HG03103 (cell line): ENCODE data around the gene RPS6KL1.
"Not testable (repeated sequence)": the region's sequence is repeated elsewhere in the genome, so short reads cannot be mapped to it uniquely, and the experiment has no call there.

ENCODE experiments used
- ATAC-seq: cut with Tn5 transposase; IDR thresholded peaks from one replicate; pipeline ENCODE4 v1.9.1; 2021; ENCODE audit warnings: low read depth; ENCODE audit not compliant: unreplicated experiment

RPS6KL1 gene

DNA sequence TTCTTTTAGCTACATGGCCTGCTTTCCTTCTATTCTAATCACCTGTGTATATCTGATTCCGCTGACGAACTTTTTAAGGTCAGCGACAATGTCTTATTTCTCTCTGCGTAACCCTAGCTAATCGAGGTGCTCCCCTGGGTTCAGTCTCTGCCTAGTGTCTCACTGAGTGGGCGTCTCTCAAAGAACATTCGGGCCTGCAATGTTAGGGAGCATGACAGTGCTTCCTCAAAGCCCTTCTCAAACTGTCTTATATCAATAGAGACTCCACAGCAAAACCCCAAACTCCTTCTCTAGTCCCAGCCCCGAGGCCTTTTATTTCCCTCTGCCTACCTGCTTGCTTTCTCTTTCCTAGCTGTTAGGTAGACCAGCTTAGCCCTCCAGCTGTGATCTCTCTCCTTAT is 13.7 kb upstream of the RPS6KL1 start:
- no peak for ATAC-seq

DNA sequence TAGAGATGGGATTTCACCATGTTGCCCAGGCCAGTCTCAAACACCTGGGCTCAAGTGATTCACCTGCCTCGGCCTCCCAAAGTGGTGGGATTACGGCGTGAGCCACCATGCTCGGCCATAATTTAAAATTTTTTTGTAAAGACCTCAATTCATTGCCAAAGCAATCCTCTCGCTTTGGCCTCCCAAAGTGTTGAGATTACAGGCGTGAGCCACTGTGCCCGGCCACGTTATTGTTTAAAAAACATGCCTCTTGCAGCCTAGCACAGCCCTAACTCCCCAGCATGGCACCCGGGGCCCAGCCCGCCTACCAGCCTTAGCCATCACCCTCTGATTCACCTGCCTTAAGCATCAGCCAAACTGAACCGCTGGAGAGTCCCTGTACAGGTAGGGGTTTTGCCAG is 13.1 kb upstream of the RPS6KL1 start:
- no peak for ATAC-seq

DNA sequence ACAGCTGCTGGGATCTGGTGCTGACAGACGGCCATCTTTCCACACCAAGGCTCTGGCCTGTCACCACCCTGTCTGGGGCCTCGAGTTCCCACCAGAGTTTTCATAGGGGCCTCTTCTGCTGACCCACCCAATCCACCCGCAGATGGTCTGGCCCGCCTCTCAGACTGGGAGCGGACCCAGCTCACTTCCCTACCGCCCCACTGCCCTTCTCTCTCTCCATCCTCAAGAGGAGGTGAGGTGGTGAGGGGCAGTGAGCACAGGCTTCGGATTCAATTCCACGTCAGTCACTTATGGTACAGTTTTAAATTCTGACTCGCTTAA is 12.3 kb upstream of the RPS6KL1 start:
- ATAC-seq: no peak

DNA sequence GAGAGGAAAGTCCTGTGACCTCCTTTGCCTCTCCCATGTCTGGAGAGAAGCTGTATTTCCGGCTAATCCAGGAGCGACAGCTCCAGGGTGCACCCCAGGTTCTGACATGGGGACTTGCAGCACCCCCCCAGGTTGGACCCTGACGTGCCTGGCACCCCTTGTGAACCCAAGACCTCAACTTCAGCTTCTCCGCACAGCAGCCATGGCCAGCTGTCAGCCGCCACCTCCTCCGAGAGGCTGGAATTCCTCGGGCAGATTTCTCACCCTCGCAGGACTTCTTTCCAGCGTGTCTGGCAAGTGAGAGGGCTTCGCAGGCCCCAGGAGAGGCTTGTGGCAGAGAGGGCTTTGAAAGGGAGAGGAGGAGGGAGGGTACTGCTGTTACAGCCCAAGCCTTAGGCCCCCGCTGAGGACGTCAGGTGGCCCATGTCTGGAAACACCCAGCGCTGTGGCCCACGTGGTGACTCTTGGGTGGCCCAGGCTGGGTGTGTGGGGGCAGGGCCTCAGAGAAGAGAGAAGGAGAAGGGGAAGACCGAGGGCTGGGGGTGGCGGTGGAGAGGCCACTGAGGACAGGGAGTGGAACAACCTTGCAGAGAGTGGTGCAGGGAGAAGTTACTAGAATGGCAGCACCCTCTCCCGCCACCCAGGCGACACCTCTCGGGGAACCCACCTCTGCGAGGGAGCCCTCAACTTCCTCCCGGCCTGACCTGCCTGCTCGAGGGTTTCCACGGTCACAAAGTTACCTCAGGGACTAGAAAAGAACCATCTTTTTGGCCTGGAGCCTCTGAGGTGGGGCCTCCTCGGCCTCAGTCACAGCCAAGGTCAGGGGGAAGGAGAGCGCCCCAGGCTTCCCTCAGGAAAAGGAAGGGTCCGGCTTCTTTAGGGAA is 11.7 kb upstream of the RPS6KL1 start:
- ATAC-seq: no peak

DNA sequence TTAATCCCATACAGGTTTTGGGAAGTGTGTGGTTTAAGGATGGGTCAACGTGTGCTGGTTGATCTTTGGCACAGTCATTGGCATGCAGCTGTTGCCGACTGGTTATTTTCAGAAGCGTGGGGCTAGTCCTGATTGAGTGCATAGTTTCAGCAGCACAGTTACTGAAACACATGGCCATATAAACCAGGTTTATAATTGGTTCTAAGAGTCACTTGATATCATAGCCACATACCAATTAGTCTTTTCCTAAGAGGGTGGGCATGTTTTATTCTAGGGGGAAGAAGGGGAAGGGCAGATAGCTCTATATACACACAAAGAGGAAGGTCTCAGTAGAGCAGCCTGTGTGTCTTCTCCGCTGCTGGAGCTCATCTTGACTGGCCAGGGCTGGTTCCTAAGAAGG is 11.0 kb upstream of the RPS6KL1 start:
- no peak for ATAC-seq

DNA sequence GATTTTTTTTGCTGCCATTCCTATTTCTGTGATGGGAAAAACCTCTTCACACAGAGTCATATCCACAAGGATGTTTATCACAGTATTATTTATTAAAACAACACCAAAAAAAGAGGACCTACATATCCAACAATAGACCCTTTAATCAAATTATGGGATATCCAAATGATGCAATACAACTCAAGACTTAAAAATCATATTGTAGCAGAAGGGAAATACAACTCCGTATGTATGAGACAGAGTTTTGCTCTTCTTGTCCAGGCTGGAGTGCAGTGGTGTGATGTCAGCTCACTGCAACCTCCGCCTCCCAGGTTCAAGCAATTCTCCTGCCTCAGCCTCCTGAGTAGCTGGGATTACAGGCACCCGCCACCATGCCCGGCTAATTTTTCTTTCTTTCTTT is 9.9 kb upstream of the RPS6KL1 start:
- not testable (repeated sequence) for ATAC-seq

DNA sequence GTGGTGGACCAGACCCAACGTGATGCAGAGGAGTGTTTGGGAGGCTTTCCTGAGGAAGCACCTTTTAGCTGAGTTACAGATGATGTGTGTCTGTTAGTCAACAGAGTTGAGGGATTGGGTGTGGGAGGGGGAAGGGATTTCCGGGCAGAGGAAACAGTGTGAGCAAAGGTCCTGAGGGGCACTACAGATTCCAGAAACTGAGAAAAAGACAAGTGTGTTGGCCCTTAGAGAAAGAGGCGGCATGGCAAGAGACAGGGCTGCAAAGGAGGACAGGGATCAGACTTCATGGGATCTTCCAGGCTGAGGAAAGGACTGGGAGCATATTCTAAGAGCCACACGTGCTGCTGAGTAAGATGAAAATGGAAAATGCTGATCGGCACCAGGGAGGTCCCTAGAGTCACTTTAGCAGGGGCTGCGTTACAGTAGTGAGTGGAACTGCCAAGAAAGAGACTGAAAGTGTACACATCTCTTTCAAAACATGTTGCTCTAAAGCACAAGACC is 9.4 kb upstream of the RPS6KL1 start:
- ATAC-seq: no peak

DNA sequence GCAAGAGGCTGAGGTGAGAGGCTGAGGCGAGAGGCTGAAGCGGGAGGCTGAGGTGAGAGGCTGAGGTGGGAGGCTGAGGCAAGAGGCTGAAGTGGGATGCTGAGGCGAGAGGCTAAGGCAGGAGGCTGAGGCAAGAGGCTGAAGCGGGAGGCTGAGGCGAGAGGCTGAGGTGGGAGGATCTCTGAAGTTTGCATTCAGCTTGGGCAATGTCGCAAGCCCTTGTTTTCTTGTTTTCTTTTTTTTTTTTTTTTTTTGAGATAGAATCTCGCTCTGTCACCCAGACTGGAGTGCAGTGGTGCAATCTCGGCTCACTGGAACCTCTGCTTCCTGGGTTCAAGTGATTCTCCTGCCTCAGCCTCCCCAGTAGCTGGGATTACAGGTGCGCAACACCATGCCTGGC is 8.7 kb upstream of the RPS6KL1 start:
- ATAC-seq: not testable (repeated sequence)

DNA sequence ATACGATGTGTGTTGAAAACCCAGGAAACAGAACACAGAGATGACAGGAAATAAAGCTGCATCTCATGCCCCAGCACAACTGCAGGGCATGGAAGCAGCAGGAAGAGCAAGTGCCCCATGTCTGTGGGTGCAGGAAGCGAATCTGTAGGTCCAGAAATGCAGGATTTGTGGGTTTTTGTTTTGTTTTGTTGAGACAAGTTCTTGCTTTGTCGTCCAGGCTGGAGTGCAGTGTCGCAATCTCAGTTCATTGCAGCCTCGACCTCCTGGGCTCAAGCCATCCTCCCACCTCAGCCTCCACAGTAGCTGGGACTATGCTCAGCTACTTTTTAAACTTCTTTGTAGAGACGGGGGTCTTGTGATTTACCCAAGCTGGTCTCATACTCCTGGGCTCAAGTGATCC is 6.2 kb upstream of the RPS6KL1 start:
- ATAC-seq: no peak

DNA sequence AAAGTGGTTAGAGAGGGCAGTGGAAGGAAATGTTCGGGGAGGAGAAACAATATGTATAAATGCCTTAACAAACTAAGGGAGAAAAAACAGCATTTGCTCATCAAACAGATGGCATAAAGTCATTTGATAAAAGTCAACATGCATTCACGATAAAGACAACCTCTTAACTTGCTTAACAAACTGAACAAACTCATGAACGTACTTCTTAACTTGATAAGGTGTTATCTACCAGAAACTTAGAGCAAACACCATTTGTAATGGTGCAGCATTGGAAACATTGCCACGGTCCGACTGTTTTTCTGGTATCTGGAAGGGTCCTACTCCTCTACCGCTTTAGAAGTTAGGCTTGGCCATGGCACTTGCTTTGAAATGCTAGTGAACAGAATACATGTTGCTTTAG is 4.2 kb upstream of the RPS6KL1 start:
- no peak for ATAC-seq

DNA sequence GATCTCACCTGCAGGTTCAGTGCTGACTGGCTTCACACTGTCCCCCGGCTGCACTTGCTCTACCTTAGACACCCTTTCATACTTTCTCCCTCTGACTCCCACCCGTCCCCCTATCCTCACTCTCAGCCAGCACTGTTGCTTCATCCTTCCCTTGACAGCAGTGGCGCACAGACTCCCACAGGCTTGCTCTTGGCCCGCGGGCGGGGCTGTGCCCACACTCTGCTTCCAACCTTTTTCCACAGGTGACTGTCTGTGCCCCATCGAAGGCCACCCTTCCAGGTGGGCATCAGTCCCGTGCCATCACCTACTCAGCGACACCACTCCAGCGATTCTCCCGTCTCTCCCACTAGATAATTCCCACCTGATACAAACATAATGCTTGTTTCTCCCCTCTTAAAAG is 1.0 kb upstream of the RPS6KL1 start:
- no peak for ATAC-seq

DNA sequence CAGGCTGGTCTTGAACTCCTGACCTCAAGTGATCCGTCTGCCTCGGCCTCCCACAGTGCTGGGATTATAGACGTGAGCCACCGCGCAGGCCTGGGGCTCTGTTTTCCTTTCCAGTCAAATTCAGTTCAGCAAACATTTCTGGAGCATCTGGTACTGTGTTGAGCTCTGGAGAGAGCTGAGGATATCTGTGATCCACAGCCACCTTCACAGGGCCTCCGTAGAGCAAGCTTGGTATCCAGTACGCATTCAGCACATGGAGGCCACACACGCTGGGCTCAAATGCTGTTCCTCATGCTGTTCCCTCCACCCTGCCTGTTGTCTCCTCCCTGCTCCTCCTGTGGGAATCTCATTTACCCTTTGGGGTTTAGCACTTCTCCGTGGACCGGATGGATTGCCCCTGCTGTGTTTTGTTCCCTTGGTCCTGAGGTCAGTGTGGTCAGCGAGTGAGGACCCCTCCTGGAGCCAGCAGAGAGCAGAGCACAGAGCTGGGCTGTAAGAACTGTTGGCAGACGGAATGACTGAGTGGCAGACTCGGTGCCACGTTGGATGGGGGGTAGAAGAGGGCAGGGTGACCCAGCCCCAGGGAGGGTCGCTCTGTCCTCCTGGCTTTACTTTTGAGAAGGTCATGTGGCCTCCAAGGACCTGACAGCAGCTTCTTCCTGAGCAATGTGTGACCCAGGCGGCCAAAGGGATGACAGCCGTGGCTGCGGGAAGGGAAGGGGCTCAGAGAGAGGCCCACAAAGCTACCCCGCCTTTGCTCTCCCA is 891 bp downstream of the RPS6KL1 start:
- ATAC-seq: no peak

DNA sequence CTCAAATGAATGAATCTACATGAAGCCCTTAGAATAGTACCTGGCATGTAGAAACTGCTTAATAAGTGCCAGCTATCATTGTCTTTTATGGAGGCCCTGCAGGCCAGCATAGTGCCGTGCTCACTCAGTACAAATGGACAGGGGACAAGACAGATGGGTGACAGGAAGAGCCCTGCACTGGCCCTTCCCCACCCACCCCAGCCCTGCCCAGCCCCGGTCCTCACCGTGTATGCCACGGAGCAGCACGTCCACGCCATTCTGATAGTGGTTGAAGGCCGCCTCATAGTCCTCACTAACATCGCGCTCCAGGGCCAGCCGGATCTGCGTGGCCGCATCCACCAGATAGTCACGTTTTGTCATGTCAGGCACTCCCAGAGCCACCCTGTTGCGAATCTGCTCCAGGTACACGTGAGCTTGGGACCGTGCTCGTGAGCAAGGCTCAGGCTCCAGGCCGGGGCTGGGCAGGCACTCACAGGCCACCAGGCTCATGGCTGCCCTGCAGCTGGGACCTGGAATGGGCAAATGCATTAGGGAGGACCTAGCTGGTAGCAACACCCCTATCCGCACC is 1.9 kb downstream of the RPS6KL1 start:
- ATAC-seq: no peak

DNA sequence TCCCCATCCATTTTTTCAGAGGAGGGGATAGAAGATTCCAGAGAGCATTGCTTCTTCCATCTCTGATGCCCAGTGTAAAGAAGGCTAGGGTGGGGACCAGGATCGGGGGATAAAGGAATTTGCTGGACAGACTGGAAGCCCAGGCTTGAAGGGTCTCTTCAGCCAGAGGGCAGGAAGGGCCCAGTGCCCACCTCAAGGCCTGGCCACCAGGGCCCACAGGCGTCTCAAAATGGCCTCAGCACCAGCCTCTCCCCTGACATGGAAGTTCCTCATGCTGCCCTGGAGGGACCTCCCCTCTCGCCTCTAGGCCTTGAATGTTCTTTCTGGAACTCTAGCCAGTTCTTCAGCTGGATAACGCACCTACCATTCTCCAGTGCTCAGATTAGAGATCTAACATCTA is 2.8 kb downstream of the RPS6KL1 start:
- no peak for ATAC-seq

DNA sequence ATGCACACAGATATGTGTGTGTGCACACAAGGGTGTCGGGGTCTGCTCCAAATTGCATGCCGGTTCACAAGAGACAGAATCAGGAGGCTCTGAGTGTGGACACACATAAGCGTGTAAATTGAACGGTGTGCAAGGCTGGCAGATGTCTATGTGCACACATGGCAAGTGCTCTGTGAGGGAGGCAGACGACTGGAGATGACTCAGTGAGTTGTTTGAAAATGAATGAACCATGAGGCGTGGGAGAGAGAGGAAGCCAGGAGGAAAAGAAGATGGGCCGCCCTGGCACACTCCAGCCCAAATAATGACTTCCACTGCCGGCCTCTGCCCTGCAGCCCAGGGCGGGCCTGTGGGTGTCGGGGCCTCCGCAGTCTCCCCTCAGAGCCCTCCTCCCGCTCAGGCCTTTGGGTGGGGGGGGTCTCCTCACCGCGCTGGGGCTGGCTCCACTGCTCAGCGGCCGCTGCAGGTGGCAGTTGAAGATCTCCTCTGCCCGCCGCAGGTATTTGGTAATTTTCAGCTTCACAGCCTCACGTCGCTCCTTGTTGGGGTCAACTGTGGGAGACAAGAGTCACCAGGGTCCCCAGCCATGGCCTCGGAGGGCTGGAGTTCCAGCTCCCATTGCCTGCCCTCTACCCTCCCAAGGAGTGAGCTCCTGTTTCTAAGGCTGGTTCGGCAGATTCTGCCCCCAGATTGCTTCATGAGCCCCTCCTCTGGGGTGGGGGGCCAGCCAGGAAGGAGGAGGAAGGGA is 3.5 kb downstream of the RPS6KL1 start:
- no peak for ATAC-seq

DNA sequence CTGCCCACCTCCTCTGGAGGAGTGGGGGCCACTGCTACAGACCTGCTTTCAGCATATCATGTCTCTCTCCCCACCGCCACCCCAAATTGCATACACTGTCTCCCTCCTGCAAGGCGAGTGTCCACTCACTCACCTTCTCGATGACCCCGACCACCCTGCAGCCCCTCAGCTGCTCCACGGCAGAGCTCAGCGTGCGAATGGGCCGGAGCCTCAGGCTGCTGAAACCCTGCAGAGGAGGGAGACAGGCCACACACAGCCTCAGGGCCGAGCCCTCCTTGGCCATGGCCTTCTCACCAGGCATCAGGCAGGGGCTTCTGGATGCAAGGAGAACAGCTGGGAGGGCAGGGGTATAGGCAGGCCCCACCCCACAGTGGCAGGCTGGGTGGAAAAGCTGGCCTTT is 4.7 kb downstream of the RPS6KL1 start:
- no peak for ATAC-seq

DNA sequence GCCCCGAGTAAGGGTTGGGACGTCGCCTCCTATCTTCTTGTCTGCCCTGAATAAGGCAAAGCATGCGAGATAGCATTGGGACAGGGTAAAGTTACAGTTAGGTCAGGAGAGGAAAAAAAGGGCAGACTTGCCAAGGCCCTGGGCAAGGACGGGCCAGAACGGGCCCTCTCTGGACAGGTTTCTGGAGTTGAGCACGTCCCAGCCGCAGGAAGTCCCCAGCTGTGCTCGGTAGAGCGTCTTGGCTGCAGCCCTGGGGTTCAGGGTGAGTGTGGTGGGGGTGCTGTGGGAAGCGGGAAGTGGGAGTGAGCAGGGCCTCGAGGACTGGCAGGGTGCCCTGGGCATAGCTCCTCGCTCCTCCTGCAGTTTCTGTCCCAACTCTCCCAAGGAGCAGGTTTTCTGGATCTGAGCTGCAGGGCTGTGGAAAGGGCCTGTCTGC is 5.4 kb downstream of the RPS6KL1 start:
- no peak for ATAC-seq

DNA sequence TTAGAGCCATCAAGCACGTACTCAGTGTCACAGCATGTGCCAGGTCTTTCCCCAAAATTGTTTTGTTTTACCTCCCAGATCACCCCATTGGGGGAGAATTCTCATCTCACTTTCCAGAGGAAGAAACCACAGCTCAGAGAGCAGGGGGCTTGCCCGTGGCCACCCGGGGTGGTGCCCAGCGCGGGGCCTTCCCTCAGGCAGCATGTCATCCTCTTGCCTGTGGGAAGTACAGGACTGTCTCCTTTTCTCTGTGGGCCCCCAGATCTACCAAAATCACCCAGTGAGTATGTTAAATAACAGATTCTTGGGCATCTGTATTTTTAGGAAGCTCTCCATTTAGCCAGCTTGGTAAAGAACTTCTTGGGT is 5.9 kb downstream of the RPS6KL1 start:
- no peak for ATAC-seq

DNA sequence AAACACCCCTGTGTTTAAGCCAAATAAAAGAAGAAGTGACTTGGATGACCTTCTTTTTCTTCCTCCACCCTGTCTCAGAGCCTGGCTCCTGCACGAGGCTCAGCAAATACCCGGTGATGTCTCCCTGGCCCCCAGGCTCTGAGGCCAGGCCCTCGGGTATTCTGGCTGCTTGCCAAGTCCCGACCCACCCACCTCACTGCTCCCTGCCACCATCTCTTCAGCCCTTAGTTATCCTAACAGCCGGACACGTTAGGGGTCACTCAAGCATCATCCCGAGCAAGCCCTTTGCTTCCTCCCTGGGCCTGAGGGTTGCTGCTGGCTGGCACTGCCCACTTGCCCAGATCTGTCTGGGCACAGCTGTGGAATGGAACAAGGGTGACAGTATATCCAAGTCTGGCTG is 7.2 kb downstream of the RPS6KL1 start:
- ATAC-seq: no peak

DNA sequence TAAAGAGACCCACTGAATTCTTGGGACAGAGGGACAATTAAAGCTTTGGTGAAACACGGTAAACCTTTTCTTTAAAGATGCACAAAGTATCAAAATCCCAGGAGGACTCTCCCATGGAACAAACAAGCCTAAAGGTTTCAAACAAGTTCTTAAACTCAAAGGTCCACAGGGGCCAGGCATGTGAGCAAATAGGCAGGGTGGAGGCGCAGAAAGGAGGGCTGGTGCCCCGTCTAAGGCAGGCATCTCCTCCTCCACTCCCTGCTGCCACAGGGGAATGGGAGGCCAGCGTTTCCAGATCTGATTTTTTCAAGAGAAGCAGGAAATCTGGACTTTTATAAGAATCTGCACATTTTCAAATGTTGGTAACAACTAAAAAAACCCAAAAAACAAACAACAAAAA is 7.6 kb downstream of the RPS6KL1 start:
- no peak for ATAC-seq

DNA sequence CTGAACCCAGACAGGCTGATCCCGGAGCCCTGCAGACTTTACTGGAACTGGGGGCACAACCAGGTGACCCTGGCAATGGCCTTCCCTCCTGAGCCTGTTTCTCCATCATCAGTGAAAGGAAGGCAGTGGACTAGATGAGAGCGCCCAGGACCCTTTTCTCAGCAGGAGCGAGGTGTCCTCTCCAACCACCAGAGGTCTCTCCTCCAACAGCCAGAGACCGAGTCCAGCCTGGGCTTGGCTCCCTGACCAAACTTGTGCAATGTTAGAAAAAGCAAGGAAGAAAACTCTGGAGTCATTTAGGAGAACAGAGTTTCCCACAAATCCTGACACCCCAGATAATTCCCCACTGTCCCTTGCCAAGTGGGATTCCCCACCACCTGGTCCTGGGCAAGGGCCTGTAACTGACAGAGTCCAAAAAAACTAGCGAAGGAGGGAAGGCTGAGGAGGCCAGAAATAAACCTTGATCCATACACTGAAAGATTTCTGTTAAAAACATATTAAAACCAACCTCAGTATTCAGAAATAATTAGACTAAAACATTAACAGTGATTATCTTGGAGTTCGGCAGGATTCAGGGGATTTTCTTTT is 9.0 kb downstream of the RPS6KL1 start:
- no peak for ATAC-seq
